HEK293 (cell line): ENCODE measurements around the gene ARID1A.

Experiments
- EGR2 ChIP-seq: fragments of 450-650 bp; formaldehyde crosslinking; IDR thresholded peaks from 2 replicates; pipeline ENCODE4 v1.5.1; 2016; ENCODE audit warnings: low read depth, missing biosample characterization, missing genetic modification characterization
- KLF8 ChIP-seq: fragments of 450-650 bp; formaldehyde crosslinking; IDR thresholded peaks from 2 replicates; pipeline ENCODE4 v1.5.1; 2016; ENCODE audit warnings: missing biosample characterization, missing genetic modification characterization
- PRDM1 ChIP-seq: fragments of 450-650 bp; formaldehyde crosslinking; IDR thresholded peaks from 2 replicates; pipeline ENCODE4; 2016; ENCODE audit warnings: missing biosample characterization, missing genetic modification characterization
- WT1 ChIP-seq: fragments of 450-650 bp; formaldehyde crosslinking; IDR thresholded peaks from 2 replicates; pipeline ENCODE4 v1.5.1; 2016; ENCODE audit warnings: missing biosample characterization, missing genetic modification characterization
- ZBTB21 ChIP-seq: fragments of 450-650 bp; formaldehyde crosslinking; IDR thresholded peaks from 2 replicates; pipeline ENCODE4 v1.5.1; 2017; ENCODE audit warnings: missing biosample characterization, missing genetic modification characterization
- ZNF157 ChIP-seq: fragments of 450-650 bp; formaldehyde crosslinking; IDR thresholded peaks from 2 replicates; pipeline ENCODE4 v1.5.1; 2016; ENCODE audit warnings: missing biosample characterization, missing genetic modification characterization
- ZNF341 ChIP-seq: fragments of 450-650 bp; formaldehyde crosslinking; IDR thresholded peaks from 2 replicates; pipeline ENCODE4; 2016; ENCODE audit warnings: low read depth, missing biosample characterization, missing genetic modification characterization
- ZNF433 ChIP-seq: fragments of 450-650 bp; formaldehyde crosslinking; IDR thresholded peaks from 2 replicates; pipeline ENCODE4 v1.5.1; 2016; ENCODE audit warnings: missing biosample characterization, missing genetic modification characterization, low read depth
- ZNF600 ChIP-seq: fragments of 450-650 bp; formaldehyde crosslinking; IDR thresholded peaks from 2 replicates; pipeline ENCODE4 v1.5.1; 2016; ENCODE audit warnings: missing biosample characterization, missing genetic modification characterization
- TF ChIP-seq, protein P1 (sequence below): fragments of 450-650 bp; formaldehyde crosslinking; IDR thresholded peaks from 2 replicates; pipeline ENCODE4 v1.5.1; 2016; ENCODE audit warnings: missing biosample characterization, missing genetic modification characterization
- TF ChIP-seq, protein P2 (sequence below): fragments of 450-650 bp; formaldehyde crosslinking; IDR thresholded peaks from 2 replicates; pipeline ENCODE4 v1.5.1; 2016; ENCODE audit warnings: missing biosample characterization, missing genetic modification characterization
- TF ChIP-seq, protein P3 (sequence below): fragments of 450-650 bp; formaldehyde crosslinking; IDR thresholded peaks from 2 replicates; pipeline ENCODE4 v1.5.1; 2017; ENCODE audit warnings: missing biosample characterization, missing genetic modification characterization
- TF ChIP-seq, protein P4 (sequence below): fragments of 450-650 bp; formaldehyde crosslinking; conservative IDR thresholded peaks from 2 replicates; pipeline ENCODE4 v1.5.1; 2016; ENCODE audit warnings: low read depth, missing biosample characterization, missing genetic modification characterization
- TF ChIP-seq, protein P5 (sequence below): fragments of 450-650 bp; formaldehyde crosslinking; IDR thresholded peaks from 2 replicates; pipeline ENCODE4 v1.5.1; 2016; ENCODE audit warnings: missing biosample characterization, missing genetic modification characterization, borderline replicate concordance
- TF ChIP-seq, protein P6 (sequence below): fragments of 450-650 bp; formaldehyde crosslinking; IDR thresholded peaks from 2 replicates; pipeline ENCODE4 v1.5.1; 2017; ENCODE audit warnings: missing biosample characterization, missing genetic modification characterization
- TF ChIP-seq, protein P7 (sequence below): fragments of 450-650 bp; formaldehyde crosslinking; IDR thresholded peaks from 2 replicates; pipeline ENCODE4 v1.5.1; 2016; ENCODE audit warnings: missing biosample characterization, missing genetic modification characterization

The ARID1A gene

DNA sequence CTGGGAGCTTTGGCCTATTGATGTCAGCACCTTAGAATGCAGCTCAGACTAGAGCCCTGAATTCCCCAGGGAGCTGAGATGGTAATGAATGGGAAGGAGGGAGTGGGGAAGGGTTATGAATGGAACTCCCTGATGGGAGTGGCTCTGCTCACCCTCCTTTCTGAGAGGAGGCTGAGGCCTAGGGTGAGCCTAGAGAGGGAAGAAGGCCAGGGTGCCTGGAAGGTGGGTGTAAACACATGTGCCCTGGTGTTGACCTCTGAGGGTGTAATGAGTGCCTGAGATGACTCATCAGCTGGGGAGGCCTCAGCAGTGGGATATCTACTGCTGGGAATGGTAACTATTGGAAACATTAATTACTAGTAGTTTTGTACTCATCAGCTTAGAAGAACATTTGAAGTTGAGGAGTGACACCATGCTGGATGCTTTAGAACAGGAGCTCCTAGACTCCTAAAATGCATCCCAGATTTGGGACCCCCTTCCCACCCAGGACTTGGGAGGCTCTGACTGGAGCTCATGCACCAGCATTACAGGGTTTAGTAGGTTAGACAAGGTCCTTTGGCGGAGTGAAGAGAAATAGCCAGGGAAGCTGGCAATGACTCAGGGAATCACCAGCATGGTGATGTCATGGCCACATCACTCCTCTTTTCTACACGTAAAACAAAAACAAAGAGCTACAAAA is 76.0 kb downstream of the ARID1A start (continued):
- TF ChIP-seq, protein P1, sequence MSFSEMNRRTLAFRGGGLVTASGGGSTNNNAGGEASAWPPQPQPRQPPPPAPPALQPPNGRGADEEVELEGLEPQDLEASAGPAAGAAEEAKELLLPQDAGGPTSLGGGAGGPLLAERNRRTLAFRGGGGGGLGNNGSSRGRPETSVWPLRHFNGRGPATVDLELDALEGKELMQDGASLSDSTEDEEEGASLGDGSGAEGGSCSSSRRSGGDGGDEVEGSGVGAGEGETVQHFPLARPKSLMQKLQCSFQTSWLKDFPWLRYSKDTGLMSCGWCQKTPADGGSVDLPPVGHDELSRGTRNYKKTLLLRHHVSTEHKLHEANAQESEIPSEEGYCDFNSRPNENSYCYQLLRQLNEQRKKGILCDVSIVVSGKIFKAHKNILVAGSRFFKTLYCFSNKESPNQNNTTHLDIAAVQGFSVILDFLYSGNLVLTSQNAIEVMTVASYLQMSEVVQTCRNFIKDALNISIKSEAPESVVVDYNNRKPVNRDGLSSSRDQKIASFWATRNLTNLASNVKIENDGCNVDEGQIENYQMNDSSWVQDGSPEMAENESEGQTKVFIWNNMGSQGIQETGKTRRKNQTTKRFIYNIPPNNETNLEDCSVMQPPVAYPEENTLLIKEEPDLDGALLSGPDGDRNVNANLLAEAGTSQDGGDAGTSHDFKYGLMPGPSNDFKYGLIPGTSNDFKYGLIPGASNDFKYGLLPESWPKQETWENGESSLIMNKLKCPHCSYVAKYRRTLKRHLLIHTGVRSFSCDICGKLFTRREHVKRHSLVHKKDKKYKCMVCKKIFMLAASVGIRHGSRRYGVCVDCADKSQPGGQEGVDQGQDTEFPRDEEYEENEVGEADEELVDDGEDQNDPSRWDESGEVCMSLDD (tag by site-specific recombination) = peak; percentile 66
- TF ChIP-seq ZNF433 (tag by site-specific recombination) (no peak), PRDM1 (tag by site-specific recombination) (peak; percentile 75), ZNF157 (tag by site-specific recombination) (no peak), EGR2 (peak; percentile 91), KLF8 (peak; percentile 88), ZBTB21 (tag by site-specific recombination) (peak; percentile 85), ZNF341 (tag by site-specific recombination) (0 out of 2 replicates have a peak, but pooled peaks have one; percentile 18), WT1 (tag by site-specific recombination) (peak; percentile 99), ZNF600 (tag by site-specific recombination) (peak; percentile 85)
- TF ChIP-seq, protein P2, sequence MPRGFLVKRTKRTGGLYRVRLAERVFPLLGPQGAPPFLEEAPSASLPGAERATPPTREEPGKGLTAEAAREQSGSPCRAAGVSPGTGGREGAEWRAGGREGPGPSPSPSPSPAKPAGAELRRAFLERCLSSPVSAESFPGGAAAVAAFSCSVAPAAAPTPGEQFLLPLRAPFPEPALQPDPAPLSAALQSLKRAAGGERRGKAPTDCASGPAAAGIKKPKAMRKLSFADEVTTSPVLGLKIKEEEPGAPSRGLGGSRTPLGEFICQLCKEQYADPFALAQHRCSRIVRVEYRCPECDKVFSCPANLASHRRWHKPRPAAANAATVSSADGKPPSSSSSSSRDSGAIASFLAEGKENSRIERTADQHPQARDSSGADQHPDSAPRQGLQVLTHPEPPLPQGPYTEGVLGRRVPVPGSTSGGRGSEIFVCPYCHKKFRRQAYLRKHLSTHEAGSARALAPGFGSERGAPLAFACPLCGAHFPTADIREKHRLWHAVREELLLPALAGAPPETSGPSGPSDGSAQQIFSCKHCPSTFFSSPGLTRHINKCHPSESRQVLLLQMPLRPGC (tag by site-specific recombination) = peak; percentile 76
- TF ChIP-seq, protein P3, sequence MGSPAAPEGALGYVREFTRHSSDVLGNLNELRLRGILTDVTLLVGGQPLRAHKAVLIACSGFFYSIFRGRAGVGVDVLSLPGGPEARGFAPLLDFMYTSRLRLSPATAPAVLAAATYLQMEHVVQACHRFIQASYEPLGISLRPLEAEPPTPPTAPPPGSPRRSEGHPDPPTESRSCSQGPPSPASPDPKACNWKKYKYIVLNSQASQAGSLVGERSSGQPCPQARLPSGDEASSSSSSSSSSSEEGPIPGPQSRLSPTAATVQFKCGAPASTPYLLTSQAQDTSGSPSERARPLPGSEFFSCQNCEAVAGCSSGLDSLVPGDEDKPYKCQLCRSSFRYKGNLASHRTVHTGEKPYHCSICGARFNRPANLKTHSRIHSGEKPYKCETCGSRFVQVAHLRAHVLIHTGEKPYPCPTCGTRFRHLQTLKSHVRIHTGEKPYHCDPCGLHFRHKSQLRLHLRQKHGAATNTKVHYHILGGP (tag by site-specific recombination) = no peak
- TF ChIP-seq, protein P4, sequence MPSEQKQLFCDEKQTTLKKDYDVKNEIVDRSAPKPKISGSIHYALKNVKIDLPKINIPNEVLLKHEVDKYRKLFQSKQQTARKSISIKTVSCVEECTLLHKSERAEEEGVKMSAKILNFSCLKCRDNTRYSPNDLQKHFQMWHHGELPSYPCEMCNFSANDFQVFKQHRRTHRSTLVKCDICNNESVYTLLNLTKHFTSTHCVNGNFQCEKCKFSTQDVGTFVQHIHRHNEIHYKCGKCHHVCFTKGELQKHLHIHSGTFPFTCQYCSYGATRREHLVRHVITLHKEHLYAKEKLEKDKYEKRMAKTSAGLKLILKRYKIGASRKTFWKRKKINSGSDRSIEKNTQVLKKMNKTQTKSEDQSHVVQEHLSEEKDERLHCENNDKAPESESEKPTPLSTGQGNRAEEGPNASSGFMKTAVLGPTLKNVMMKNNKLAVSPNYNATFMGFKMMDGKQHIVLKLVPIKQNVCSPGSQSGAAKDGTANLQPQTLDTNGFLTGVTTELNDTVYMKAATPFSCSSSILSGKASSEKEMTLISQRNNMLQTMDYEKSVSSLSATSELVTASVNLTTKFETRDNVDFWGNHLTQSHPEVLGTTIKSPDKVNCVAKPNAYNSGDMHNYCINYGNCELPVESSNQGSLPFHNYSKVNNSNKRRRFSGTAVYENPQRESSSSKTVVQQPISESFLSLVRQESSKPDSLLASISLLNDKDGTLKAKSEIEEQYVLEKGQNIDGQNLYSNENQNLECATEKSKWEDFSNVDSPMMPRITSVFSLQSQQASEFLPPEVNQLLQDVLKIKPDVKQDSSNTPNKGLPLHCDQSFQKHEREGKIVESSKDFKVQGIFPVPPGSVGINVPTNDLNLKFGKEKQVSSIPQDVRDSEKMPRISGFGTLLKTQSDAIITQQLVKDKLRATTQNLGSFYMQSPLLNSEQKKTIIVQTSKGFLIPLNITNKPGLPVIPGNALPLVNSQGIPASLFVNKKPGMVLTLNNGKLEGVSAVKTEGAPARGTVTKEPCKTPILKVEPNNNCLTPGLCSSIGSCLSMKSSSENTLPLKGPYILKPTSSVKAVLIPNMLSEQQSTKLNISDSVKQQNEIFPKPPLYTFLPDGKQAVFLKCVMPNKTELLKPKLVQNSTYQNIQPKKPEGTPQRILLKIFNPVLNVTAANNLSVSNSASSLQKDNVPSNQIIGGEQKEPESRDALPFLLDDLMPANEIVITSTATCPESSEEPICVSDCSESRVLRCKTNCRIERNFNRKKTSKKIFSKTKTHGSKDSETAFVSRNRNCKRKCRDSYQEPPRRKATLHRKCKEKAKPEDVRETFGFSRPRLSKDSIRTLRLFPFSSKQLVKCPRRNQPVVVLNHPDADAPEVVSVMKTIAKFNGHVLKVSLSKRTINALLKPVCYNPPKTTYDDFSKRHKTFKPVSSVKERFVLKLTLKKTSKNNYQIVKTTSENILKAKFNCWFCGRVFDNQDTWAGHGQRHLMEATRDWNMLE = 0 out of 2 replicates have a peak, but pooled peaks have one; percentile 15
- TF ChIP-seq, protein P5, sequence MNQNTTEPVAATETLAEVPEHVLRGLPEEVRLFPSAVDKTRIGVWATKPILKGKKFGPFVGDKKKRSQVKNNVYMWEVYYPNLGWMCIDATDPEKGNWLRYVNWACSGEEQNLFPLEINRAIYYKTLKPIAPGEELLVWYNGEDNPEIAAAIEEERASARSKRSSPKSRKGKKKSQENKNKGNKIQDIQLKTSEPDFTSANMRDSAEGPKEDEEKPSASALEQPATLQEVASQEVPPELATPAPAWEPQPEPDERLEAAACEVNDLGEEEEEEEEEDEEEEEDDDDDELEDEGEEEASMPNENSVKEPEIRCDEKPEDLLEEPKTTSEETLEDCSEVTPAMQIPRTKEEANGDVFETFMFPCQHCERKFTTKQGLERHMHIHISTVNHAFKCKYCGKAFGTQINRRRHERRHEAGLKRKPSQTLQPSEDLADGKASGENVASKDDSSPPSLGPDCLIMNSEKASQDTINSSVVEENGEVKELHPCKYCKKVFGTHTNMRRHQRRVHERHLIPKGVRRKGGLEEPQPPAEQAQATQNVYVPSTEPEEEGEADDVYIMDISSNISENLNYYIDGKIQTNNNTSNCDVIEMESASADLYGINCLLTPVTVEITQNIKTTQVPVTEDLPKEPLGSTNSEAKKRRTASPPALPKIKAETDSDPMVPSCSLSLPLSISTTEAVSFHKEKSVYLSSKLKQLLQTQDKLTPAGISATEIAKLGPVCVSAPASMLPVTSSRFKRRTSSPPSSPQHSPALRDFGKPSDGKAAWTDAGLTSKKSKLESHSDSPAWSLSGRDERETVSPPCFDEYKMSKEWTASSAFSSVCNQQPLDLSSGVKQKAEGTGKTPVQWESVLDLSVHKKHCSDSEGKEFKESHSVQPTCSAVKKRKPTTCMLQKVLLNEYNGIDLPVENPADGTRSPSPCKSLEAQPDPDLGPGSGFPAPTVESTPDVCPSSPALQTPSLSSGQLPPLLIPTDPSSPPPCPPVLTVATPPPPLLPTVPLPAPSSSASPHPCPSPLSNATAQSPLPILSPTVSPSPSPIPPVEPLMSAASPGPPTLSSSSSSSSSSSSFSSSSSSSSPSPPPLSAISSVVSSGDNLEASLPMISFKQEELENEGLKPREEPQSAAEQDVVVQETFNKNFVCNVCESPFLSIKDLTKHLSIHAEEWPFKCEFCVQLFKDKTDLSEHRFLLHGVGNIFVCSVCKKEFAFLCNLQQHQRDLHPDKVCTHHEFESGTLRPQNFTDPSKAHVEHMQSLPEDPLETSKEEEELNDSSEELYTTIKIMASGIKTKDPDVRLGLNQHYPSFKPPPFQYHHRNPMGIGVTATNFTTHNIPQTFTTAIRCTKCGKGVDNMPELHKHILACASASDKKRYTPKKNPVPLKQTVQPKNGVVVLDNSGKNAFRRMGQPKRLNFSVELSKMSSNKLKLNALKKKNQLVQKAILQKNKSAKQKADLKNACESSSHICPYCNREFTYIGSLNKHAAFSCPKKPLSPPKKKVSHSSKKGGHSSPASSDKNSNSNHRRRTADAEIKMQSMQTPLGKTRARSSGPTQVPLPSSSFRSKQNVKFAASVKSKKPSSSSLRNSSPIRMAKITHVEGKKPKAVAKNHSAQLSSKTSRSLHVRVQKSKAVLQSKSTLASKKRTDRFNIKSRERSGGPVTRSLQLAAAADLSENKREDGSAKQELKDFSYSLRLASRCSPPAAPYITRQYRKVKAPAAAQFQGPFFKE (tag by site-specific recombination) = no peak
- TF ChIP-seq, protein P6, sequence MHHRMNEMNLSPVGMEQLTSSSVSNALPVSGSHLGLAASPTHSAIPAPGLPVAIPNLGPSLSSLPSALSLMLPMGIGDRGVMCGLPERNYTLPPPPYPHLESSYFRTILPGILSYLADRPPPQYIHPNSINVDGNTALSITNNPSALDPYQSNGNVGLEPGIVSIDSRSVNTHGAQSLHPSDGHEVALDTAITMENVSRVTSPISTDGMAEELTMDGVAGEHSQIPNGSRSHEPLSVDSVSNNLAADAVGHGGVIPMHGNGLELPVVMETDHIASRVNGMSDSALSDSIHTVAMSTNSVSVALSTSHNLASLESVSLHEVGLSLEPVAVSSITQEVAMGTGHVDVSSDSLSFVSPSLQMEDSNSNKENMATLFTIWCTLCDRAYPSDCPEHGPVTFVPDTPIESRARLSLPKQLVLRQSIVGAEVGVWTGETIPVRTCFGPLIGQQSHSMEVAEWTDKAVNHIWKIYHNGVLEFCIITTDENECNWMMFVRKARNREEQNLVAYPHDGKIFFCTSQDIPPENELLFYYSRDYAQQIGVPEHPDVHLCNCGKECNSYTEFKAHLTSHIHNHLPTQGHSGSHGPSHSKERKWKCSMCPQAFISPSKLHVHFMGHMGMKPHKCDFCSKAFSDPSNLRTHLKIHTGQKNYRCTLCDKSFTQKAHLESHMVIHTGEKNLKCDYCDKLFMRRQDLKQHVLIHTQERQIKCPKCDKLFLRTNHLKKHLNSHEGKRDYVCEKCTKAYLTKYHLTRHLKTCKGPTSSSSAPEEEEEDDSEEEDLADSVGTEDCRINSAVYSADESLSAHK (tag by site-specific recombination) = no peak
- TF ChIP-seq, protein P7, sequence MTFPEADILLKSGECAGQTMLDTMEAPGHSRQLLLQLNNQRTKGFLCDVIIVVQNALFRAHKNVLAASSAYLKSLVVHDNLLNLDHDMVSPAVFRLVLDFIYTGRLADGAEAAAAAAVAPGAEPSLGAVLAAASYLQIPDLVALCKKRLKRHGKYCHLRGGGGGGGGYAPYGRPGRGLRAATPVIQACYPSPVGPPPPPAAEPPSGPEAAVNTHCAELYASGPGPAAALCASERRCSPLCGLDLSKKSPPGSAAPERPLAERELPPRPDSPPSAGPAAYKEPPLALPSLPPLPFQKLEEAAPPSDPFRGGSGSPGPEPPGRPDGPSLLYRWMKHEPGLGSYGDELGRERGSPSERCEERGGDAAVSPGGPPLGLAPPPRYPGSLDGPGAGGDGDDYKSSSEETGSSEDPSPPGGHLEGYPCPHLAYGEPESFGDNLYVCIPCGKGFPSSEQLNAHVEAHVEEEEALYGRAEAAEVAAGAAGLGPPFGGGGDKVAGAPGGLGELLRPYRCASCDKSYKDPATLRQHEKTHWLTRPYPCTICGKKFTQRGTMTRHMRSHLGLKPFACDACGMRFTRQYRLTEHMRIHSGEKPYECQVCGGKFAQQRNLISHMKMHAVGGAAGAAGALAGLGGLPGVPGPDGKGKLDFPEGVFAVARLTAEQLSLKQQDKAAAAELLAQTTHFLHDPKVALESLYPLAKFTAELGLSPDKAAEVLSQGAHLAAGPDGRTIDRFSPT (tag by site-specific recombination) = peak; percentile 74
